CD4-positive, alpha-beta T cell treated with Interleukin-17A for 1 hour (primary cell): ENCODE data around the gene TEP1.
"Not testable (repeated sequence)": the region's sequence is repeated elsewhere in the genome, so short reads cannot be mapped to it uniquely, and the experiment has no call there.

Source experiments
- DNase-seq: peaks from one replicate; pipeline ENCODE4 v3.0.0-alpha.2; 2020

The TEP1 gene

GRCh38 chr14:20384886-20385285 is 28.4 kb downstream of the TEP1 start:
- no peak for DNase-seq

- no peak for DNase-seq
These were observed 29.0 kb downstream of the TEP1 start for GRCh38 chr14:20384321-20384720.

GRCh38 chr14:20383636-20384035 is 29.7 kb downstream of the TEP1 start:
- no peak for DNase-seq

- no peak for DNase-seq
These were observed 30.3 kb downstream of the TEP1 start for GRCh38 chr14:20383032-20383431.

- DNase-seq: no peak
These were observed 30.8 kb downstream of the TEP1 start for GRCh38 chr14:20382526-20382925.

GRCh38 chr14:20381341-20381740 is 32.0 kb downstream of the TEP1 start:
- no peak for DNase-seq

- no peak for DNase-seq
These were observed 32.6 kb downstream of the TEP1 start for GRCh38 chr14:20380681-20381080.

GRCh38 chr14:20379743-20380142 is 33.6 kb downstream of the TEP1 start:
- DNase-seq: no peak

GRCh38 chr14:20377171-20377570 is 36.1 kb downstream of the TEP1 start:
- DNase-seq: no peak

- DNase-seq: no peak
These were observed 37.2 kb downstream of the TEP1 start for GRCh38 chr14:20376071-20376588.

GRCh38 chr14:20375471-20375870 is 37.8 kb downstream of the TEP1 start:
- DNase-seq: no peak

GRCh38 chr14:20372796-20373195 is 40.5 kb downstream of the TEP1 start:
- DNase-seq: no peak

- DNase-seq: no peak
These were observed 47.4 kb downstream of the TEP1 start for GRCh38 chr14:20365928-20366327.

- DNase-seq: not testable (repeated sequence)
These were observed 54.8 kb downstream of the TEP1 start for GRCh38 chr14:20358474-20358873.

GRCh38 chr14:20356422-20356821 is 56.9 kb downstream of the TEP1 start:
- DNase-seq: no peak

- DNase-seq: no peak
These were observed 62.4 kb downstream of the TEP1 start for GRCh38 chr14:20350860-20351259.

- no peak for DNase-seq
These were observed 63.0 kb downstream of the TEP1 start for GRCh38 chr14:20350282-20350681.

GRCh38 chr14:20347747-20348146 is 65.6 kb downstream of the TEP1 start:
- no peak for DNase-seq

GRCh38 chr14:20346713-20347112 is 66.6 kb downstream of the TEP1 start:
- no peak for DNase-seq

- no peak for DNase-seq
These were observed 67.9 kb downstream of the TEP1 start for GRCh38 chr14:20345366-20345765.

- DNase-seq: no peak
These were observed 69.5 kb downstream of the TEP1 start for GRCh38 chr14:20343862-20344220.

- peak; percentile 97 for DNase-seq
These were observed 70.0 kb downstream of the TEP1 start, which contains the start of gene PARP2 for GRCh38 chr14:20343092-20343861. Gene PARP2, plus strand, starts transcription at chr14:20343635. Its CDS starts 7 bp downstream, at chr14:20343642.

- no peak for DNase-seq
These were observed 71.7 kb downstream of the TEP1 start for GRCh38 chr14:20341646-20342045.

- not testable (repeated sequence) for DNase-seq
These were observed 72.3 kb downstream of the TEP1 start for GRCh38 chr14:20341032-20341431.

- no peak for DNase-seq
These were observed 79.3 kb downstream of the TEP1 start for GRCh38 chr14:20334017-20334416.
